Fibroblast of gingiva (primary cell): ENCODE measurements around the gene ERG28.
A peak's percentile ranks its signal among the peaks of the same experiment; 100 is the strongest.
"Not testable (repeated sequence)": the region's sequence is repeated elsewhere in the genome, so short reads cannot be mapped to it uniquely, and the experiment has no call there.

Source experiments
- DNase-seq: peaks from one replicate; pipeline ENCODE4 v3.0.0-alpha.2; 2011; ENCODE audit warnings: low read depth

ERG28 gene

GRCh38 chr14:75660630-75661498 lies at the start of gene ERG28, which contains the start of gene TTLL5:
Gene ERG28, minus strand, starts transcription at chr14:75660876. Its CDS starts 3,374 bp downstream, at chr14:75657502.
Gene TTLL5, plus strand, starts transcription at chr14:75661246. Its CDS starts 1,904 bp downstream, at chr14:75663150.
- DNase-seq: peak; percentile 98

- peak; percentile 81 for DNase-seq
Observed at GRCh38 chr14:75709207-75709812, 48.6 kb upstream of the ERG28 start.

DNA sequence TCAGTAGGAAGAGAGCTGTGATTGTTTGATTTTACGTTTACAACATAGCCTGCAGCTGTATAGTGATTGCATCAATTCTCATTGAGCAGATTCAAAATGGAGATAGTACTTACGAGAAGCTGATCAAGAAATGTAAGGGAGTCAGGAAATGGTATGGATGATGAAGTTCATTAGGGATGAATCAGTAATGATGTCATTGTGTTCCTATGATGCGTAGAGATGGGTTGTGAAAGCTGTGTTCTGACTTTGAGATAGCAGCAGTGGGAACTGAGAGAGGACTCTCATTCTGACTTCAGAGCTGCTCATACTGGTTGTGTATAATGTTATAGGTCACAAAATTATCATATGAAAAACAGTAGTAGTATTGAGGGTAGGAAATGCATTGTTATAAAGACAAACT lies 44.3 kb upstream of the ERG28 start:
- DNase-seq: no peak

DNA sequence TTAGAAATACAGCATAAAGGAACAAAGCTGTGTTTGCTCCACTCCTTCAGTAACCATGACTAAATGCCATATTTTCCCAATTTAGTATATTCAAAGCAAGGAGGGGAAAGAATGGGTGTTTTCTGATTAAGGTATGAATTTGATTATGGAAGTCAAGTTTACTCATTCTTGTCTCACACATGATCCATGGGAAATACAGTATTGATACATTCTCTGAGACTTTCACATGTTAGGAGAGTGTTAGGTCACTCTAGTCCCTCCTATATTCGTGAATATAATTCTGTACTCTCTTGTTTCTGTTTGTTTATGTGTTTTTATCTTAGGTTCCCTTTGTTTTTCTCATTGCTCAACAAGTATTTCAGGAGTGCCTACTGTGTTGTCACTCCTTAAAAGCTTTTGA lies 42.8 kb upstream of the ERG28 start:
- DNase-seq: no peak

GRCh38 chr14:75702616-75703261 lies 42.1 kb upstream of the ERG28 start:
- DNase-seq: peak; percentile 32

DNA sequence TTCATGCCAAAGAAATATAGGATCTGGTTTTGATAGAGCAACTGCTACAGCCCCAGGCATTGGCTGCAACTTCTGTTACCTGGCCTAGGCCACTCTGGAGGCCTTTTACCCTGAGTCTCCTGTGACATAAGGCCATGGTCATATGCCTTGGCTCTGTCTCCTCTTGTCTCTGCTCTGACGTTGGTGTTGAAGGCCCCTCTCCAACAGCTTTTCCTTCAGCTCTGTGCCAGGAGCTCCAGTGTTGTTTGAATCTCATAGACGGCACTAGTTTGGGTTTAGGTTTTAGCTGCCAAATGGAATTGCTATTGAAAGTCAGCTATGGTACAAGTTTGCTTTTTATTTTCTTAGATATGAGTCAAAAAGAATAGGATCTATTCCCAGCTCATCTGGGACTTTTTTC lies 41.4 kb upstream of the ERG28 start:
- no peak for DNase-seq

- no peak for DNase-seq
Observed at GRCh38 chr14:75700295-75700694, 39.6 kb upstream of the ERG28 start.

GRCh38 chr14:75699331-75699730 lies 38.7 kb upstream of the ERG28 start:
- DNase-seq: no peak

DNA sequence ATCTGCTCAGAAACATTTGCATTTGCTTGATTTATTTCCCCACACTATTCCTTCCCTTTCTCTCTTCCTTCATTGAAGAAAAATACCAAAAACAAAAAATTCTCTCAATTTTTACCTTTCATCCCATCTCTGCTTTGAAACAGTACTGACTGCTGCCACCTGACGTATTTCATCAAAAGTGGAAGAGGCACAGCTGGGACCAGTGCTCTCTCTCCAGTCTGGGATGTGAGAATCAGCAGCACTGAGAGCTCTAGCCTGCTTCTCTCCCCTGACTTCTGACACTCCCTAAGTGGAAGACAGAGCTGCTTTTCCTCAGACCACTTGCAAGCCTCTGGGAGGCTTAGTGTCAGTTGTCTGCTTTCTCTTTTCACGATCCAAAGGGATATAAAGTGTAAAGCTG lies 37.2 kb upstream of the ERG28 start:
- no peak for DNase-seq

GRCh38 chr14:75697386-75697785 lies 36.7 kb upstream of the ERG28 start:
- DNase-seq: no peak

- DNase-seq: not testable (repeated sequence)
Observed at GRCh38 chr14:75695025-75695424, 34.3 kb upstream of the ERG28 start.

DNA sequence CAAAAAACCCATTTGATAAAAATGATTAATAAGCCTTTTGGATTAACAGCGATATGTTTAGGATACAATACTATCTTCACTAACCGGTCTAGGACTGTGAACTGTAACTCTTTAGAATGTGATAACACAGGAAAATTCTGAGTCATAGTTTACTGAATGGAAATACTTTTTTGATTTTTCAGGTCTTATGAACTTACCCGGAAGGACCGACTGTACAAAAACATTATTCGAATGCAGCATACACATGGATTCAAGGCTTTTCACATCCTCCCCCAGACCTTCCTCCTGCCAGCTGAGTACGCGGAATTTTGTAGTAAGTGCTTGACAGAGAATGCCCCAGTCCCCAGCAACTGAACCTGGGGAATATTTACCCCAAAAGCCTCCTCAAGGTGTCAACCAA lies 29.3 kb upstream of the ERG28 start:
- no peak for DNase-seq

GRCh38 chr14:75689012-75689411 lies 28.3 kb upstream of the ERG28 start:
- peak; percentile 62 for DNase-seq

- no peak for DNase-seq
Observed at GRCh38 chr14:75685910-75686309, 25.2 kb upstream of the ERG28 start.

- no peak for DNase-seq
Observed at GRCh38 chr14:75675265-75675960, 14.7 kb upstream of the ERG28 start.

DNA sequence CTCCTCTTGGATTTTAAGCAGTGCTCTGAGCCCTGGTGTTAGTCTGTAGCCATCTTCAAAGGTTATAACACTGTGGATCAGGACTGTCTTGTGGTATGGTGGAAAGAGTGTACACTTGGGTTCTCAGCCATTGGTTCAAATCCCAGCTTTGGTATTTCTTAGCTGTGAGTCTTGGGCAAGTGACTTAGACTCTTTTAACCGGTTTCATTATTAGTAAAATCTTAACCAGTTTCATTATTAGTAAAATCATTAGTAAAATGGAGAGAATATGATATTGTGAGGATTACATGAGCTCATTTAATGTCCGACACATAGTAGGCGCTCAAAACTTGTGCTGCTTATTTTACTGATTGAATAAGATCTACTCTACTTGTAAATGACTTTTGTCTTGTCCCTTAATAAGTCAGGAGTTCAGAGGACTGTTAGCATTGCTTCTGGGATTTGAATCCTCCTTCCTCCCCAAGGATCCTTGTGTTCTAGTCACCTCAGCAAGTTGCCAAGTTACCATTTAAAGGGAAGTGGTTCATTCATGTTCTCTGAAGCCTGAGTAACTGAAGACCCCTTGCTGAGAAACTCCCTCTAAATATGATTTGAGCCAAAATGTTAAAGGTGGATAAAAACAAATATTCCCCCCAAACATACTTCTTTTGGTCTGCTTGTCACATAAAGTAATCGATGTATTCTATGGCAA lies 12.8 kb upstream of the ERG28 start:
- no peak for DNase-seq

- DNase-seq: no peak
Observed at GRCh38 chr14:75672605-75673192, 12.0 kb upstream of the ERG28 start.

GRCh38 chr14:75667099-75667765 lies 6.6 kb upstream of the ERG28 start:
- no peak for DNase-seq

GRCh38 chr14:75662966-75663365 lies 2.3 kb upstream of the ERG28 start:
- no peak for DNase-seq

DNA sequence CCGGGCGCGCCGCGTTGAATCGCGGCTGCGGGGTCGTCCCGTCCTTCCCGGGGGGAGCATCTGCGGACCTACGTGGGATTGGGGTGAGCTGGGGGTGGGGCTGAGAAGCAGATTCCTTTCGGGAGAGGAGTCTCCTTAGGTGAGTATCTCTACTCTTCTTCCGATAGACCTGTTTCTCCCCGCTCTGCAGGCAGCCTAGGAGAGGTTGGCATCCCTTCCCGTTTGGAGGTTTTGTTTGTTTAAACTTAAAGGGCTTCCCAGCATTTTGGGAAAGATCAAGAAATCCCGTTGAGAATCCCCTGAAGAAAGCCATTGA lies 781 bp upstream of the ERG28 start:
- DNase-seq: no peak

GRCh38 chr14:75660238-75660629 lies 442 bp downstream of the ERG28 start:
- DNase-seq: no peak
